Neural progenitor cell (in vitro differentiated cells): ENCODE measurements around the gene SLC25A1. TPM values are rescaled to one million over a fixed set of nuclear protein-coding genes. Genes with fewer than 3 reads are reported as not detected.
"Not testable (repeated sequence)": the region's sequence is repeated elsewhere in the genome, so short reads cannot be mapped to it uniquely, and the experiment has no call there.

ENCODE experiments used
- DNase-seq: peaks from one replicate; pipeline ENCODE4 v3.0.0-alpha.2; 2016; ENCODE audit warnings: low spot score
- H2AFZ ChIP-seq: fragments of 200-600 bp; sonication (generic); replicated peaks from 2 replicates; pipeline ENCODE4 v1.6.1; 2016; ENCODE audit warnings: antibody characterized with exemption
- H3F3A ChIP-seq: fragments of 200-600 bp; sonication (generic); 2 replicates; pipeline ENCODE4 v1.6.1; 2016; ENCODE audit warnings: antibody characterized with exemption, low read depth
- H3K27ac ChIP-seq: fragments of 200-600 bp; sonication (generic); 2 replicates; pipeline ENCODE4 v1.5.1; 2016; ENCODE audit warnings: mild to moderate bottlenecking
- H3K27me3 ChIP-seq: fragments of 200-600 bp; sonication (generic); 2 replicates; pipeline ENCODE4 v1.6.1; 2016; ENCODE audit warnings: mild to moderate bottlenecking, moderate library complexity
- H3K36me3 ChIP-seq: fragments of 200-600 bp; sonication (generic); 2 replicates; pipeline ENCODE4 v1.5.1; 2016
- H3K4me1 ChIP-seq: fragments of 200-600 bp; sonication (generic); 2 replicates; pipeline ENCODE4 v1.6.1; 2016; ENCODE audit warnings: mixed run types
- H3K4me2 ChIP-seq: fragments of 200-600 bp; sonication (generic); 2 replicates; pipeline ENCODE4 v1.6.1; 2016
- H3K4me3 ChIP-seq: fragments of 200-600 bp; sonication (generic); 2 replicates; pipeline ENCODE4 v1.5.1; 2016
- H3K79me2 ChIP-seq: fragments of 200-600 bp; sonication (generic); 2 replicates; pipeline ENCODE4 v1.6.1; 2016; ENCODE audit warnings: low read depth
- H3K9ac ChIP-seq: fragments of 200-600 bp; sonication (generic); 2 replicates; pipeline ENCODE4 v1.6.1; 2016
- H3K9me3 ChIP-seq: fragments of 200-600 bp; sonication (generic); 2 replicates; pipeline ENCODE4 v1.5.1; 2016; ENCODE audit warnings: low read depth
- H4K20me1 ChIP-seq: fragments of 200-600 bp; sonication (generic); 2 replicates; pipeline ENCODE4 v1.6.1; 2016; ENCODE audit warnings: low read depth
- H3K27ac Mint-ChIP-seq: 3 replicates; pipeline ENCODE4 v1.8.0; 2021; ENCODE audit warnings: mixed read lengths
- H3K27me3 Mint-ChIP-seq: 2 replicates; pipeline ENCODE4 v1.8.0; 2022; ENCODE audit warnings: low read depth, mild to moderate bottlenecking, inconsistent platforms, moderate library complexity, mixed read lengths; ENCODE audit not compliant: insufficient read depth
- H3K36me3 Mint-ChIP-seq: 3 replicates; pipeline ENCODE4 v1.8.0; 2021; ENCODE audit warnings: mixed read lengths
- H3K4me1 Mint-ChIP-seq: 3 replicates; pipeline ENCODE4 v1.8.0; 2021; ENCODE audit warnings: mixed read lengths
- H3K4me3 Mint-ChIP-seq: 3 replicates; pipeline ENCODE4 v1.8.0; 2021; ENCODE audit warnings: mild to moderate bottlenecking, moderate library complexity, mixed read lengths
- H3K9me3 Mint-ChIP-seq: 3 replicates; pipeline ENCODE4 v1.8.0; 2020; ENCODE audit warnings: mixed read lengths
- EZH2 ChIP-seq: fragments of 200-600 bp; sonication (generic); IDR thresholded peaks from 2 replicates; pipeline ENCODE4 v1.6.1; 2017; ENCODE audit warnings: antibody characterized with exemption, mild to moderate bottlenecking, moderate library complexity
- EZH2phosphoT487 ChIP-seq: fragments of 200-600 bp; sonication (generic); IDR thresholded peaks from 2 replicates; pipeline ENCODE4 v1.6.1; 2017; ENCODE audit warnings: antibody characterized with exemption
- total RNA-seq: library from RNA; depleted of rRNA; stranded (reverse); fragments of >200 nt; gene quantifications from 2 replicates; pipeline ENCODE4 v1.2.3, GENCODE V29; 2015; ENCODE audit warnings: low replicate concordance
- TF ChIP-seq, protein P1 (sequence below): fragments of 200-600 bp; sonication (generic); IDR thresholded peaks from 2 replicates; pipeline ENCODE4 v1.5.1; 2017; ENCODE audit warnings: antibody characterized with exemption, mild to moderate bottlenecking

The SLC25A1 gene
- total RNA-seq, 1 donor from 2014 or later = 28.6 TPM

DNA sequence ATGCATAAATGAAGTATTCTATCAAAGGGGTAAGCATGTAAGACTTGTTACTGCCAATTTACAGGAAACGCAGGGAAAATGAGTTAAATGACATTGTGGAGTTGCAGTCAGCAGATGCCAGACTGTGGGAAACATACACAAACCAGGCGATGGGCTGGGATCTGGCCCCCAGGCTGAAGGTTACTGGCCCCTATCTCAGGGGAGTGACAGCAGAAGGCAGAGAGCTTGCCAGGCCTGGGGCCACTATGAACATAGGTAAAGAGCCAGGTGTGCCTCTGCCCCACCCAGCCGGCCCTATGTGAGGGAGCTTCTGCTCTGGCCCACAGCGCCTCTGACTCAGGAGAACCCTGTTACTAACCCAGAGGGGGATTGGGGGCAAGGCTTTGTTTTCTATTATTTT is 26.1 kb upstream of the SLC25A1 start:
- H3K4me3 Mint-ChIP-seq = no peak overlapping the region
- Histone ChIP-seq H3K27ac (no peak overlapping the region), H2AFZ (no peak overlapping the region), H3K9me3 (no peaks in the 10 kb centered on the region), H3K4me2 (no peak overlapping the region), H3F3A (no peaks in the 10 kb centered on the region), H4K20me1 (no peaks in the 10 kb centered on the region), H3K27me3 (no peaks in the 10 kb centered on the region), H3K9ac (no peak overlapping the region), H3K4me3 (no peak overlapping the region), H3K4me1 (no peaks in the 10 kb centered on the region), H3K36me3 (no peaks in the 10 kb centered on the region), H3K79me2 (no peaks in the 10 kb centered on the region)
- no peaks in the 10 kb centered on the region for H3K9me3 Mint-ChIP-seq
- no peak overlapping the region for H3K27ac Mint-ChIP-seq
- peaks cover 5% of the 10 kb centered on the region for H3K4me1 Mint-ChIP-seq
- H3K27me3 Mint-ChIP-seq = peaks cover under 1% of the 10 kb centered on the region
- H3K36me3 Mint-ChIP-seq = peaks cover 2% of the 10 kb centered on the region
- no peak for DNase-seq
- TF ChIP-seq, protein P1, sequence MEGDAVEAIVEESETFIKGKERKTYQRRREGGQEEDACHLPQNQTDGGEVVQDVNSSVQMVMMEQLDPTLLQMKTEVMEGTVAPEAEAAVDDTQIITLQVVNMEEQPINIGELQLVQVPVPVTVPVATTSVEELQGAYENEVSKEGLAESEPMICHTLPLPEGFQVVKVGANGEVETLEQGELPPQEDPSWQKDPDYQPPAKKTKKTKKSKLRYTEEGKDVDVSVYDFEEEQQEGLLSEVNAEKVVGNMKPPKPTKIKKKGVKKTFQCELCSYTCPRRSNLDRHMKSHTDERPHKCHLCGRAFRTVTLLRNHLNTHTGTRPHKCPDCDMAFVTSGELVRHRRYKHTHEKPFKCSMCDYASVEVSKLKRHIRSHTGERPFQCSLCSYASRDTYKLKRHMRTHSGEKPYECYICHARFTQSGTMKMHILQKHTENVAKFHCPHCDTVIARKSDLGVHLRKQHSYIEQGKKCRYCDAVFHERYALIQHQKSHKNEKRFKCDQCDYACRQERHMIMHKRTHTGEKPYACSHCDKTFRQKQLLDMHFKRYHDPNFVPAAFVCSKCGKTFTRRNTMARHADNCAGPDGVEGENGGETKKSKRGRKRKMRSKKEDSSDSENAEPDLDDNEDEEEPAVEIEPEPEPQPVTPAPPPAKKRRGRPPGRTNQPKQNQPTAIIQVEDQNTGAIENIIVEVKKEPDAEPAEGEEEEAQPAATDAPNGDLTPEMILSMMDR = no peak
- TF ChIP-seq EZH2phosphoT487 = no peak
- no peak for TF ChIP-seq EZH2

DNA sequence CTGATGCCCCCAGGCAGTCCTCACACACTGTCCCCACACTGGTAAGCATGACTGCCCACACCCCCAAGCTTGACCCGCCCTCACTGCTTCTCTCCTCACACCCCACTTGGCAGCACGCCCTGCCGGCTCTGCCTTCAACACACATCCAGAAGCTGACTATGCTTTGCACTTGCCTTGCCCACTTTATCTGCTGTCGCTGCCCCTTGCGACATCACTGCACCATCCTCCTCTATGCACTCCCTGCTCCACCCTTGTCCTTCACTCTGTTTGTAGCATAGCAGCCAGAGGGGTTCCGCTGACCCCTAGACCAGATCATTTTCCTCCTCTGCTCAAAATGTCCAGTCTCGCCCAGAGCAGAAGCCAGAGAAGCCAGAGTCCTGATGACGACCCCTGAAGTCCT is 25.3 kb upstream of the SLC25A1 start:
- H3K4me3 ChIP-seq = no peak overlapping the region
- no peak overlapping the region for H2AFZ ChIP-seq
- Mint-ChIP-seq H3K27ac (peak overlapping the region; percentile 39), H3K4me1 (peaks cover 5% of the 10 kb centered on the region), H3K4me3 (no peak overlapping the region), H3K9me3 (no peaks in the 10 kb centered on the region), H3K36me3 (peaks cover 2% of the 10 kb centered on the region), H3K27me3 (no peaks in the 10 kb centered on the region)
- H3K36me3 ChIP-seq = no peaks in the 10 kb centered on the region
- no peaks in the 10 kb centered on the region for H3F3A ChIP-seq
- no peak overlapping the region for H3K27ac ChIP-seq
- H3K79me2 ChIP-seq = no peaks in the 10 kb centered on the region
- no peaks in the 10 kb centered on the region for H3K4me1 ChIP-seq
- DNase-seq = no peak
- no peaks in the 10 kb centered on the region for H3K27me3 ChIP-seq
- no peaks in the 10 kb centered on the region for H3K9me3 ChIP-seq
- no peaks in the 10 kb centered on the region for H4K20me1 ChIP-seq
- TF ChIP-seq EZH2 (no peak), EZH2phosphoT487 (no peak)
- TF ChIP-seq, protein P1 = no peak
- no peak overlapping the region for H3K4me2 ChIP-seq
- no peak overlapping the region for H3K9ac ChIP-seq

DNA sequence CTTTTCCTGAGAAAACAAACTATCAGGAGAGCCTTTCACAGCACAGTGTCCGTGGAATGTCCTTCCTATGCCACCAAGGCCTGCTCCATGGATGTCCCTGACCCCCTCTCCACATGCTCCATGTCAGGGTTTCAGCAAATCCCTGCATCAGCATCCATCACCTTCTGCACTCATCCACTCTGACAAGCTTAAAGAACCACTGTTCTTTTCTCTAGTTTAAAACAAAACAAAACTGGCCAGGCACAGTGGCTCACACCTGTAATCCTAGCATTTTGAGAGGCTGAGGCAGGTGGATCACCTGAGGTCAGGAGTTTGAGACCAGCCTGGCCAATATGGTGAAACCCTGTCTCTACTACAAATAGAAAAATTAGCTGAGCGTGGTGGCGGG is 24.3 kb upstream of the SLC25A1 start:
- not testable (repeated sequence) for DNase-seq, H3F3A ChIP-seq, H3K27me3 Mint-ChIP-seq, H3K4me2 ChIP-seq, H3K36me3 ChIP-seq, H3K4me1 ChIP-seq, H4K20me1 ChIP-seq, H3K27ac ChIP-seq, H3K9me3 Mint-ChIP-seq, H2AFZ ChIP-seq, H3K27me3 ChIP-seq, H3K9ac ChIP-seq, H3K4me3 ChIP-seq, H3K4me3 Mint-ChIP-seq, H3K9me3 ChIP-seq, H3K4me1 Mint-ChIP-seq, H3K36me3 Mint-ChIP-seq, H3K79me2 ChIP-seq
- peak overlapping the region; percentile 3 for H3K27ac Mint-ChIP-seq

DNA sequence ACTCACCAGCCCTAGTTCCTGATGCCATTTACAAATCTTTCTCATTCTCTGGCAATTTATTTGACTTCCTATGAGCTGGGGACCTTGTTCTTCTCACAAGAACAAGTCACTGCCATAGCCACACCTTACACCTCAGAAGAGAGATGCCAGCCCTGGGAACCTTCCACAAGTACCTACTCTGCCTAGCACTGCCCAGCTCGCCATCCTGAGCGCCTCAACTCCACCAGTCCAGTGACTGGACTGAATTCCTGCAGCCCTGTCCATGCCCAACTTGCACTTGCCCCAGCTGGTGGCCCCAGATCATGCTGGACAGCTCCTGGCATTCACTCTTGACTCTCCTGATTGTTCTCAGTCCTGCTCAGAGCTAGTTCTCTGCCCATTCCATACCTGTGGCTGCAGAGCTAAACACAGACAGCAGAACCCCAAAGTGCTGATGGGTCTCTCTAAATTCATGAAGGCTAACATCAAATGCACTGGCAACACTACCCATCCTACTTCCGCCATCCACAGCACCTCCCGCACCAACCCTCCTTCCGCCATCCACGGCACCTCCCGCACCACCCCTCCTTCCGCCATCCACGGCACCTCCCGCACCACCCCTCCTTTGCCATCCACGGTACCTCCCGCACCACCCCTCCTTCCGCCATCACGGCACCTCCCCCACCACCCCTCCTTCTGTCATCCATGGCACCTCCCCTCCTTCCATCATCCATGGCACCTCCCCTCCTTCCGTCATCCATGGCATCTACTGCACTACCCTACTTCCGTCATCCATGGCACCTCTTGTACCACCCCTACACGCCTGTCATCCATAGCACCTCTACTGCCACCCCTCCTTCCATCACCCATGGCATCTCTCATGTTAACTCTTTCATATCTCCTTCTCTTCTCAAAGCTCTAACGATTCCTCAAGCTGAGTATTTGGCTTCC is 23.6 kb upstream of the SLC25A1 start:
- no peak for DNase-seq
- no peaks in the 10 kb centered on the region for H3K4me1 ChIP-seq
- no peak overlapping the region for H3K9ac ChIP-seq
- H3K36me3 ChIP-seq = no peaks in the 10 kb centered on the region
- H3K9me3 ChIP-seq = no peaks in the 10 kb centered on the region
- H3K27me3 Mint-ChIP-seq = no peaks in the 10 kb centered on the region
- TF ChIP-seq, protein P1 = no peak
- TF ChIP-seq EZH2phosphoT487 (no peak), EZH2 (no peak)
- peaks cover 2% of the 10 kb centered on the region for H3K36me3 Mint-ChIP-seq
- H3K4me3 Mint-ChIP-seq = no peak overlapping the region
- no peaks in the 10 kb centered on the region for H3K79me2 ChIP-seq
- peaks cover 3% of the 10 kb centered on the region for H3K4me1 Mint-ChIP-seq
- no peak overlapping the region for H3K4me3 ChIP-seq
- no peaks in the 10 kb centered on the region for H3K27me3 ChIP-seq
- H4K20me1 ChIP-seq = no peaks in the 10 kb centered on the region
- H3K9me3 Mint-ChIP-seq = no peaks in the 10 kb centered on the region
- H2AFZ ChIP-seq = no peak overlapping the region
- H3K27ac ChIP-seq = no peak overlapping the region
- no peak overlapping the region for H3K4me2 ChIP-seq
- H3F3A ChIP-seq = no peaks in the 10 kb centered on the region
- H3K27ac Mint-ChIP-seq = peak overlapping the region; percentile 3
